Right ventricle myocardium inferior (tissue), 1 donor: ENCODE measurements around the gene TTC5. TPM values are rescaled to one million over a fixed set of nuclear protein-coding genes. Genes with fewer than 3 reads are reported as not detected.
"Not testable (repeated sequence)": the region's sequence is repeated elsewhere in the genome, so short reads cannot be mapped to it uniquely, and the experiment has no call there.

Experiments
- ATAC-seq: fragments of 200-7000 bp; cut with Tn5 transposase; one replicate; pipeline ENCODE4 v1.9.1; 2020; ENCODE audit warnings: mild to moderate bottlenecking, moderate library complexity
- DNase-seq: peaks from one replicate; pipeline ENCODE4 v3.0.0; 2021; ENCODE audit errors: missing footprints
- intact Hi-C: fragments of 100-400 bp; cut with DNase I; formaldehyde crosslinking; loops from one replicate; pipeline ENCODE4 v1.11.0; 2022
- total RNA-seq: library from RNA; stranded (reverse); fragmentation: NEBNext Ultra II Directional; extraction: Animal tissue kit (Norgen Biotek cat#: 25700); gene quantifications from one replicate; pipeline ENCODE4 v1.2.1, GENCODE V29; 2021
- donor health status: DM: no; HTN: yes; CAD: no; lungs with severe emphysema.

Gene TTC5
- total RNA-seq, 1 donor from 2014 or later = 10.0 TPM

DNA sequence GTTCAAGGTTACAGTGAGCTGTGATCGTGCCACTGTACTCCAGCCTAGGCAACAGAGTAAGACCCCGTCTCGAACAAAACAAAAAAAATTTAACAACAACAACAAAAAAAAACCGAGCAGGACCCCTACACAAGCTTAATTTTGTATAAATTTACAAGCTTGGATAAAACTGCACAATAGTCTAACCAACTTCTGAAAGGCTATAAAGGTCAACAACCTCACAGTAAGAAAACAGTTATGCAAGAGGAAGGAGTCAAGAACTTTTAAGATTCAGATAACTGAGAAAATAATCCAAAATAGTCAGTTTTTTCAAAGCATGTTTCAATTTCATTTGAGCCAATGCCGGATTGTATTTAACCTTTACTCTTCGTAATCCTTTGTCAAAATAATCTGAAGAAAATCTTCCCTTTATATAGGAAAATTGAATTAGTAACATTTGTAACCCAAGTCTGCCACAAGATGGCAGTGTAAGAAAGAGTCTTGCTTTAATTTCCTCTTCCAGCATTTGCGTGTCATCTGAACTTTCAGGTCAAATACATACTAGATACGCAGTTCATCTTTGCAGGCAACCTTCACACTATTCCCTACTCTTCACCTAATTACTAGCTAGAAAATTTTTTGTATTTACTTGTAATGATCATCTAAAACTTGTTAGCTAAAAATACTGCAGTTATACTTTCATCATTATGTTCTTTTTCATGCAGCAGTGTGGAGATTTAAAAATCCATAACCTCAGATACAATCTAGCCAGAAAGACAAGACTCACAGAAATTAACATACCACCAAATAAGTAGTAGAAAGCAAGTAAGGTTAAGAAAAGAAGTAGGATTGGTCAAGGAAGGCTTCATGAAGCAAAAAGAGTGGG lies 21.5 kb upstream of the TTC5 start:
- ATAC-seq = no peak
- no peak for DNase-seq
- intact Hi-C loops = loop anchor here (1.0 kb wide), 1 partner anchor 282 kb away; no protein-coding TSS in a partner anchor

GRCh38 chr14:20317720-20318119 lies 12.0 kb upstream of the TTC5 start:
- DNase-seq (no peak), ATAC-seq (no peak)
- intact Hi-C loops = no loop called here

- DNase-seq (no peak), ATAC-seq (no peak)
- intact Hi-C loops = no loop called here
These were observed 8.3 kb upstream of the TTC5 start for GRCh38 chr14:20314026-20314425.

GRCh38 chr14:20306079-20306423 lies 300 bp upstream of the TTC5 start:
- ATAC-seq (no peak), DNase-seq (no peak)
- intact Hi-C loops = no loop called here

- ATAC-seq (no peak), DNase-seq (no peak)
- intact Hi-C loops = no loop called here
These were observed 3.6 kb downstream of the TTC5 start for GRCh38 chr14:20302042-20302755.

- ATAC-seq = no peak
- intact Hi-C loops = no loop called here
- no peak for DNase-seq
These were observed 10.7 kb downstream of the TTC5 start for GRCh38 chr14:20295067-20295466.

GRCh38 chr14:20294636-20295035 lies 11.1 kb downstream of the TTC5 start:
- no peak for ATAC-seq
- intact Hi-C loops = no loop called here
- DNase-seq = no peak

DNA sequence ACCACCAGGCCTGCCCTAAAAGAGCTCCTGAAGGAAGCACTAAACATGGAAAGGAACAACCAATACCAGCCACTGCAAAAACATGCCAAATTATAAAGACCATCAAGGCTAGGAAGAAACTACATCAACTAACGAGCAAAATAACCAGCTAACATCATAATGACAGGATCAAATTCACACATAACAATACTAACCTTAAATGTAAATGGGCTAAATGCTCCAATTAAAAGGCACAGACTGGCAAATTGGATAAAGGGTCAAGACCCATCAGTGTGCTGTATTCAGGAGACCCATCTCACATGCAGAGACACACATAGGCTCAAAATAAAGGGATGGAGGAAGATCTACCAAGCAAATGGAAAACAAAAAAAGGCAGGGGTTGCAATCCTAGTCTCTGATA lies 23.8 kb downstream of the TTC5 start:
- intact Hi-C loops, ATAC-seq: not testable (repeated sequence)

DNA sequence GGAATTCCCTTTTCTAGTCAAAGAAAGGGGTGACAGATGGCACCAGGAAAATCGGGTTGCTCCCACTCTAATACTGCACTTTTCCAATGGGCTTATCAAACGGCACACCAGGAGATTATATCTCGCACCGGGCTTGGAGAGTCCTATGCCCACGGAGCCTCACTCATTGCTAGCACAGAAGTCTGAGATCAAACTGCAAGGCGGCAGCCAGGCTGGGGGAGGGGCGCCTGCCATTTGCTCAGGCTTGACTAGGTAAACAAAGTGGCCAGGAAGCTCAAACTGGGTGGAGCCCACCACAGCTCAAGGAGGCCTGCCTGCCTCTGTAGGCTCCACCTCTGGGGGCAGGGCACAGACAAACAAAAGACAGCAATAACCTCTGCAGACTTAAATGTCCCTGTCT lies 25.5 kb downstream of the TTC5 start:
- DNase-seq, ATAC-seq, intact Hi-C loops: not testable (repeated sequence)

More for the DNA sequence above, 23.8 kb downstream of the TTC5 start:
- DNase-seq = not testable (repeated sequence)

- ATAC-seq = no peak
- no peak for DNase-seq
- intact Hi-C loops = no loop called here
These were observed 27.3 kb downstream of the TTC5 start for GRCh38 chr14:20278414-20278813.

DNA sequence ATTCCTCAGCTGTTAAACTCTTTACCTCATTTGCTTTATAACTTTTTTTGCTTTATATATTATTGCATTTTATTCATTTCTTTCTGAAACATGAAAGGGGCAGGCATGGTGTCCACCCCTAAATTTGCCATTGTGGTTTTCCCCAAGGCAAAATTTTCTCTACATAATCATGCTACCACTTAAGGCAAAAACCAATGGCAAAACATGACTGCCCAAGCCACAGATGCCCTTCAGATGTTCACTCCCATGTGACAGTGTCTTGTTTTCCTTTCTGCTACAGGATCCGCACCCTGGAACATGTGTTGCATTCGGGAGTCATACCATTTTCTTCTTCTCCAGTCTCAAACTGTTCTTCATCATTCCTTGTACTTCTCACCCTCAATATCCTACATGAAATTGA lies 28.3 kb downstream of the TTC5 start:
- intact Hi-C loops = no loop called here
- ATAC-seq (no peak), DNase-seq (no peak)

- intact Hi-C loops = no loop called here
- DNase-seq (no peak), ATAC-seq (no peak)
These were observed 31.7 kb downstream of the TTC5 start for GRCh38 chr14:20274062-20274461.

GRCh38 chr14:20264361-20264760 lies 41.4 kb downstream of the TTC5 start:
- ATAC-seq, intact Hi-C loops, DNase-seq: not testable (repeated sequence)

DNA sequence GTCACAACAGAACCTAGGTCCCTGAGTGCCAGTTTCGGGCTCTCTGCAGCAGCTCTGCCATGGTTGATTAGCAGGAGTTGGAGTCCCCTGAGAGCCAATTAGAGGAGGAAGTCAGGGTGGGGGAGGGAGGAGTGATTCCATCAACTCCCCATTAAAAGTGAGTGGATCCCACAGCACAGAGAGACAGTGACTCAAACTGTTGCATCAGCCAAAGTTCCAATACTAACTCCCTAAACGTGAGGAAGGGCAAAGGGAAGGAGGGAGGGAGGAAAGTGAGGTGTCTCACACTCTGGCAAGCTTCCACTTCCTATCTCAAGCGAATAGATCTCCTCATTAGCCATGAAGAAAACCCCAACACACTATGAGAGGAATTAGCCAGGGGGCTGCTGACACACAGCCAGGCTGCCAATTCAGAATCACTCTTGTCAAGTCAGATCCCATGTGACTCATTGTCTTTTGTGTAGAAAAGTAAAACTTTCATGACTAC lies 43.1 kb downstream of the TTC5 start:
- ATAC-seq (no peak), DNase-seq (no peak)
- intact Hi-C loops = no loop called here

GRCh38 chr14:20247646-20248246 lies 58.0 kb downstream of the TTC5 start:
- intact Hi-C loops = no loop called here
- ATAC-seq (no peak), DNase-seq (no peak)

Other genes starting within 250 kb of the TTC5 start
- not detected for gene OR4L1, start 245.9 kb downstream of the TTC5 start, total RNA-seq
- not detected for gene OR4K17, start 195.2 kb downstream of the TTC5 start, total RNA-seq
- gene OR4N5, start 167.1 kb downstream of the TTC5 start, total RNA-seq = not detected
- not detected for gene OR11G2, start 115.1 kb downstream of the TTC5 start, total RNA-seq
- not detected for gene OR11H6, start 82.2 kb downstream of the TTC5 start, total RNA-seq
- not detected for gene OR11H7, start 77.0 kb downstream of the TTC5 start, total RNA-seq
- gene OR11H4, start 66.7 kb downstream of the TTC5 start, total RNA-seq = not detected
- gene CCNB1IP1, start 27.3 kb upstream of the TTC5 start, total RNA-seq = 41.0 TPM
- gene PARP2, start 37.7 kb upstream of the TTC5 start, total RNA-seq = 15.7 TPM
- gene TEP1, start 107.5 kb upstream of the TTC5 start, total RNA-seq = 8.2 TPM
- 0.62 TPM for gene KLHL33, start 130.2 kb upstream of the TTC5 start, total RNA-seq
- 18.8 TPM for gene OSGEP, start 148.9 kb upstream of the TTC5 start, total RNA-seq
- gene APEX1, start 149.3 kb upstream of the TTC5 start, total RNA-seq = 67.2 TPM
- 17.2 TPM for gene PIP4P1, start 155.5 kb upstream of the TTC5 start, total RNA-seq
- gene PNP, start 163.5 kb upstream of the TTC5 start, total RNA-seq = 7.6 TPM
- 0.27 TPM for gene RNASE10, start 199.6 kb upstream of the TTC5 start, total RNA-seq